HG02610 (cell line): ENCODE measurements around the gene DNPH1.

Experiments
- ATAC-seq: cut with Tn5 transposase; IDR thresholded peaks from one replicate; pipeline ENCODE4 v1.9.1; 2021; ENCODE audit warnings: mild to moderate bottlenecking, moderate library complexity; ENCODE audit not compliant: unreplicated experiment

The DNPH1 gene

GRCh38 chr6:43185391-43185985, 43.8 kb downstream of the DNPH1 start:
- no peak for ATAC-seq

- no peak for ATAC-seq
These were observed 44.9 kb downstream of the DNPH1 start for GRCh38 chr6:43184268-43184985.

GRCh38 chr6:43183441-43183840, 45.8 kb downstream of the DNPH1 start:
- no peak for ATAC-seq

- ATAC-seq = peak; percentile 97
These were observed 47.1 kb downstream of the DNPH1 start, which contains the start of gene CUL9 for GRCh38 chr6:43181942-43182860. CUL9 (plus strand) TSS chr6:43182196; CDS start chr6:43184311, 2,115 bp downstream.

- no peak for ATAC-seq
These were observed 47.7 kb downstream of the DNPH1 start for GRCh38 chr6:43181621-43181941.

- no peak for ATAC-seq
These were observed 48.3 kb downstream of the DNPH1 start for GRCh38 chr6:43180985-43181384.

- ATAC-seq = no peak
These were observed 49.2 kb downstream of the DNPH1 start for GRCh38 chr6:43180058-43180457.

GRCh38 chr6:43178951-43179830, 50.1 kb downstream of the DNPH1 start:
- ATAC-seq = no peak

- ATAC-seq = no peak
These were observed 51.1 kb downstream of the DNPH1 start for GRCh38 chr6:43178150-43178549.

GRCh38 chr6:43176423-43176786, 52.9 kb downstream of the DNPH1 start:
- ATAC-seq = no peak

GRCh38 chr6:43175676-43176422, 53.4 kb downstream of the DNPH1 start:
- ATAC-seq = no peak
